ENCODE results near the gene BTRC. TPM values are rescaled to one million over a fixed set of nuclear protein-coding genes. Genes with fewer than 3 reads are reported as not detected.
"Not testable (repeated sequence)": the region's sequence is repeated elsewhere in the genome, so short reads cannot be mapped to it uniquely, and the experiment has no call there.

The BTRC gene
- total and polyA plus RNA-seq, 10 of the 15 experiments (the other 5 are each of a cell fraction or from before 2014, with no cell fraction given), result 2.2 to 18.6 (median 8.6) TPM

DNA sequence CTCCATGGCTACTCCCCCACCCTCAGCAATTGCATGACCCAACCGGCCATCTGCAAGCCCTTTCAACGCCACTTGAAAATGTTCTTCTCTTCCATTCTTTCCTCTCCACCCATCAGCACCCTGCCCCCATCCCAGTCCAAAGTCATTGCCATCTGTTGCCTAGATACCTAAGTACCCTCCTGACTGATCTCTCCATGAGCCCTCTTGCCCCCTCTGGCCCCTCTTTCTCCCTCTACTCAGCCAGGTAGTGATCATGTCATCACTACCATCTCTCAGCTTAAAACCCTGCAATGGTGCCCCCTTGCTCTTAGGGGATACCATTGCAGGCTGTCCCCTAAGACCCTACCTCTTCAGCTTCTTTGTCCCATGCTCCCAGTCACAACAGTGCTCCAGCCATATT is 30.5 kb upstream of the BTRC start:
- Histone ChIP-seq H2AFZ (ENCODE audit: control insufficient read depth, low read depth, low read length) (no peak overlapping the region), H3K4me1 (ENCODE audit: control insufficient read depth, insufficient read depth, low read length) (no peaks in the 10 kb centered on the region), H3K9me3 (replicated peaks; ENCODE audit: control insufficient read depth, insufficient read depth, low read length) (no peaks in the 10 kb centered on the region), H3K4me2 (ENCODE audit: control insufficient read depth, insufficient read depth) (no peak overlapping the region), H3K36me3 (ENCODE audit: control insufficient read depth in 2 of 2, insufficient read depth in 2 of 2, low read length in 1 of 2) (no peaks in the 10 kb centered on the region), H3K9ac (ENCODE audit: control insufficient read depth, insufficient read depth, low read length) (no peak overlapping the region), H3K4me3 (no peak overlapping the region), H4K20me1 (ENCODE audit: control insufficient read depth, insufficient read depth) (no peaks in the 10 kb centered on the region), H3K27ac (ENCODE audit: control insufficient read depth, insufficient read depth) (no peak overlapping the region), H3K79me2 (ENCODE audit: control insufficient read depth, insufficient read depth, low read length) (no peaks in the 10 kb centered on the region), H3K27me3 (replicated peaks in 1 of 2; ENCODE audit: control insufficient read depth in 2 of 2, insufficient read depth in 2 of 2, low read length in 1 of 2) (peaks cover 0 to 1% of the 10 kb centered on the region in 2 experiments; a peak in 1 of 4 replicates)
- FAIRE-seq (no peak), DNase-seq (ENCODE audit: low read depth, low spot score) (no peak), ATAC-seq (no peak)
- in situ Hi-C loops (cut with MboI) (no loop called here), intact Hi-C loops (cut with micrococcal nuclease; ENCODE audit: unreplicated experiment) (no loop called here)
- ChIA-PET RAD21 (ENCODE audit: unreplicated experiment) (no interaction called here), CTCF (interaction anchor here (0.5 to 0.6 kb wide), 2 partner anchors 88 to 281 kb away, joined by 3 read pairs; no protein-coding TSS in a partner anchor), POLR2A (no interaction called here), SMC1A (ENCODE audit: uncharacterized antibody, unreplicated experiment) (no interaction called here)
- no TSS peak for BruUV-seq (replicated peaks)
- WGBS (ENCODE audit: insufficient coverage, insufficient replicate concordance, low lambda C conversion rate, missing lambda C conversion rate), result 0% methylated on average over 2 of the region's 2 CpGs
- TF ChIP-seq, protein P1, sequence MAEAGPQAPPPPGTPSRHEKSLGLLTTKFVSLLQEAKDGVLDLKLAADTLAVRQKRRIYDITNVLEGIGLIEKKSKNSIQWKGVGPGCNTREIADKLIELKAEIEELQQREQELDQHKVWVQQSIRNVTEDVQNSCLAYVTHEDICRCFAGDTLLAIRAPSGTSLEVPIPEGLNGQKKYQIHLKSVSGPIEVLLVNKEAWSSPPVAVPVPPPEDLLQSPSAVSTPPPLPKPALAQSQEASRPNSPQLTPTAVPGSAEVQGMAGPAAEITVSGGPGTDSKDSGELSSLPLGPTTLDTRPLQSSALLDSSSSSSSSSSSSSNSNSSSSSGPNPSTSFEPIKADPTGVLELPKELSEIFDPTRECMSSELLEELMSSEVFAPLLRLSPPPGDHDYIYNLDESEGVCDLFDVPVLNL (IDR thresholded peaks at IDR 0.05; ENCODE audit: low read depth, low read length), result no peak
- TF ChIP-seq, protein P2, sequence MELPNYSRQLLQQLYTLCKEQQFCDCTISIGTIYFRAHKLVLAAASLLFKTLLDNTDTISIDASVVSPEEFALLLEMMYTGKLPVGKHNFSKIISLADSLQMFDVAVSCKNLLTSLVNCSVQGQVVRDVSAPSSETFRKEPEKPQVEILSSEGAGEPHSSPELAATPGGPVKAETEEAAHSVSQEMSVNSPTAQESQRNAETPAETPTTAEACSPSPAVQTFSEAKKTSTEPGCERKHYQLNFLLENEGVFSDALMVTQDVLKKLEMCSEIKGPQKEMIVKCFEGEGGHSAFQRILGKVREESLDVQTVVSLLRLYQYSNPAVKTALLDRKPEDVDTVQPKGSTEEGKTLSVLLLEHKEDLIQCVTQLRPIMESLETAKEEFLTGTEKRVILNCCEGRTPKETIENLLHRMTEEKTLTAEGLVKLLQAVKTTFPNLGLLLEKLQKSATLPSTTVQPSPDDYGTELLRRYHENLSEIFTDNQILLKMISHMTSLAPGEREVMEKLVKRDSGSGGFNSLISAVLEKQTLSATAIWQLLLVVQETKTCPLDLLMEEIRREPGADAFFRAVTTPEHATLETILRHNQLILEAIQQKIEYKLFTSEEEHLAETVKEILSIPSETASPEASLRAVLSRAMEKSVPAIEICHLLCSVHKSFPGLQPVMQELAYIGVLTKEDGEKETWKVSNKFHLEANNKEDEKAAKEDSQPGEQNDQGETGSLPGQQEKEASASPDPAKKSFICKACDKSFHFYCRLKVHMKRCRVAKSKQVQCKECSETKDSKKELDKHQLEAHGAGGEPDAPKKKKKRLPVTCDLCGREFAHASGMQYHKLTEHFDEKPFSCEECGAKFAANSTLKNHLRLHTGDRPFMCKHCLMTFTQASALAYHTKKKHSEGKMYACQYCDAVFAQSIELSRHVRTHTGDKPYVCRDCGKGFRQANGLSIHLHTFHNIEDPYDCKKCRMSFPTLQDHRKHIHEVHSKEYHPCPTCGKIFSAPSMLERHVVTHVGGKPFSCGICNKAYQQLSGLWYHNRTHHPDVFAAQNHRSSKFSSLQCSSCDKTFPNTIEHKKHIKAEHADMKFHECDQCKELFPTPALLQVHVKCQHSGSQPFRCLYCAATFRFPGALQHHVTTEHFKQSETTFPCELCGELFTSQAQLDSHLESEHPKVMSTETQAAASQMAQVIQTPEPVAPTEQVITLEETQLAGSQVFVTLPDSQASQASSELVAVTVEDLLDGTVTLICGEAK (IDR thresholded peaks at IDR 0.05; ENCODE audit: borderline replicate concordance), result no peak
- TF ChIP-seq KLF5 (IDR thresholded peaks at IDR 0.05; ENCODE audit: partially characterized antibody) (no peak), YY1 (IDR thresholded peaks at IDR 0.05; ENCODE audit: low read depth, low read length) (no peak)

DNA sequence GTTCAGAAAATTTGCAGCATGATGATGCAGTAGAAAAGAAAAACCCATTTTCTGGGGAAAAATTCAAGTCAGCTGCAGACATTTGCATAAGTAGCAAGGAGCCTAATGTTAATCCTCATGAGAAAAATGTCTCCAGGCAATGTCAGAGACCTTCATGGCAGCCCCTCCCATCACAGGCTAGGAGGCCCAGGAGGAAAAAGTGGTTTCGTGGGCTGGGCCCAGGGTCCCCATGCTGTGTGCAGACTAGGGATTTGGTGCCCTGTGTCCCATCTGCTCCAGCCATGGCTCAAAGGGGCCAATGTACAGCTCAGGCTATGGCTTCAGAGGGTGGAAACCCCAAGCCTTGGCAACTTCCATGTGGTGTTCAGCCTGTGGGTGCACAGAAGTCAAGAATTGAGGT is 26.5 kb upstream of the BTRC start:
- BruUV-seq (replicated peaks); RAD21 ChIA-PET (ENCODE audit: unreplicated experiment): not testable (repeated sequence)
- 0% methylated on average over 1 of the region's 1 CpG for WGBS (ENCODE audit: insufficient coverage, insufficient replicate concordance, low lambda C conversion rate, missing lambda C conversion rate)

More for the DNA sequence above, 26.5 kb upstream of the BTRC start:
- H3K27ac ChIP-seq (ENCODE audit: control insufficient read depth, insufficient read depth); SMC1A ChIA-PET (ENCODE audit: uncharacterized antibody, unreplicated experiment); H3K36me3 ChIP-seq (ENCODE audit: control insufficient read depth in 2 of 2, insufficient read depth in 2 of 2, low read length in 1 of 2); H3K4me3 ChIP-seq; CTCF ChIA-PET; H4K20me1 ChIP-seq (ENCODE audit: control insufficient read depth, insufficient read depth); H3K4me1 ChIP-seq (ENCODE audit: control insufficient read depth, insufficient read depth, low read length); intact Hi-C loops (cut with micrococcal nuclease; ENCODE audit: unreplicated experiment); H2AFZ ChIP-seq (ENCODE audit: control insufficient read depth, low read depth, low read length); in situ Hi-C loops (cut with MboI); FAIRE-seq; H3K9me3 ChIP-seq (replicated peaks; ENCODE audit: control insufficient read depth, insufficient read depth, low read length); H3K27me3 ChIP-seq (replicated peaks in 1 of 2; ENCODE audit: control insufficient read depth in 2 of 2, insufficient read depth in 2 of 2, low read length in 1 of 2); POLR2A ChIA-PET; DNase-seq (ENCODE audit: low read depth, low spot score); H3K79me2 ChIP-seq (ENCODE audit: control insufficient read depth, insufficient read depth, low read length); H3K4me2 ChIP-seq (ENCODE audit: control insufficient read depth, insufficient read depth); ATAC-seq; H3K9ac ChIP-seq (ENCODE audit: control insufficient read depth, insufficient read depth, low read length): not testable (repeated sequence)

Data from GM12878 (cell line).